Trophoblast cell (in vitro differentiated cells and primary cell): ENCODE measurements around the gene TMEM178B.
A peak's percentile ranks its signal among the peaks of the same experiment; 100 is the strongest.

Source experiments
- DNase-seq, 2 donors: peaks; one replicate each; pipeline ENCODE4 v3.0.0-alpha.2; 2016
- H2AFZ ChIP-seq: 2 replicates; pipeline ENCODE4 v1.6.1; 2013; ENCODE audit warnings: low read length, moderate library complexity, mild to moderate bottlenecking; ENCODE audit not compliant: insufficient read depth, poor library complexity
- H2AK5ac ChIP-seq: 2 replicates; pipeline ENCODE4 v1.6.1; 2013; ENCODE audit warnings: mild to moderate bottlenecking, low read length
- H2BK120ac ChIP-seq: 2 replicates; pipeline ENCODE4 v1.6.1; 2013; ENCODE audit warnings: low read length, mild to moderate bottlenecking, moderate library complexity; ENCODE audit not compliant: insufficient read depth, poor library complexity
- H2BK12ac ChIP-seq: 2 replicates; pipeline ENCODE4 v1.6.1; 2013; ENCODE audit warnings: mild to moderate bottlenecking, low read length, moderate library complexity
- H2BK5ac ChIP-seq: 2 replicates; pipeline ENCODE4 v1.6.1; 2013; ENCODE audit warnings: low read length, low read depth, moderate library complexity, mild to moderate bottlenecking; ENCODE audit not compliant: poor library complexity
- H3K14ac ChIP-seq: 2 replicates; pipeline ENCODE4 v1.6.1; 2013; ENCODE audit warnings: mild to moderate bottlenecking, low read length
- H3K18ac ChIP-seq: 2 replicates; pipeline ENCODE4 v1.6.1; 2013; ENCODE audit warnings: mild to moderate bottlenecking, low read length
- H3K23ac ChIP-seq: 2 replicates; pipeline ENCODE4 v1.6.1; 2013; ENCODE audit warnings: low read length
- H3K27ac ChIP-seq: 2 replicates; pipeline ENCODE4 v1.5.1; 2013; ENCODE audit warnings: low read depth, mild to moderate bottlenecking, inconsistent platforms, low read length, moderate library complexity
- H3K27me3 ChIP-seq: 2 replicates; pipeline ENCODE4 v1.6.1; 2013; ENCODE audit warnings: inconsistent platforms, mild to moderate bottlenecking, low read length, moderate library complexity; ENCODE audit not compliant: insufficient read depth
- H3K36me3 ChIP-seq, 2 experiments: 1 replicate in 1 of 2; 2 replicates in 1 of 2; pipeline ENCODE4 v1.6.1; 2013; ENCODE audit warnings: low read length in 2 of 2, mild to moderate bottlenecking in 2 of 2, moderate library complexity in 1 of 2; ENCODE audit not compliant: insufficient read depth in 2 of 2, control insufficient read depth in 1 of 2
- H3K4ac ChIP-seq: 2 replicates; pipeline ENCODE4 v1.6.1; 2013; ENCODE audit warnings: low read depth, mild to moderate bottlenecking, low read length, moderate library complexity
- H3K4me1 ChIP-seq, 2 experiments: 1 replicate in 1 of 2; 2 replicates in 1 of 2; pipeline ENCODE4 v1.6.1; 2013; ENCODE audit warnings: low read length in 2 of 2, mild to moderate bottlenecking in 2 of 2, moderate library complexity in 1 of 2; ENCODE audit not compliant: insufficient read depth in 2 of 2, control insufficient read depth in 1 of 2
- H3K4me2 ChIP-seq: 2 replicates; pipeline ENCODE4 v1.6.1; 2013; ENCODE audit warnings: inconsistent platforms, mild to moderate bottlenecking, low read length, moderate library complexity
- H3K4me3 ChIP-seq: 2 replicates; pipeline ENCODE4 v1.5.1; 2013; ENCODE audit warnings: mild to moderate bottlenecking, low read depth, low read length, inconsistent platforms
- H3K79me1 ChIP-seq: one replicate; pipeline ENCODE4 v1.6.1; 2013; ENCODE audit warnings: low read length
- H3K79me2 ChIP-seq: 2 replicates; pipeline ENCODE4 v1.6.1; 2013; ENCODE audit warnings: low read length, mild to moderate bottlenecking; ENCODE audit not compliant: control insufficient read depth, insufficient read depth, poor library complexity
- H3K9ac ChIP-seq: 2 replicates; pipeline ENCODE4 v1.6.1; 2013; ENCODE audit warnings: mild to moderate bottlenecking, low read length
- H3K9me3 ChIP-seq: 2 replicates; pipeline ENCODE4 v1.6.1; 2013; ENCODE audit warnings: low read depth, mild to moderate bottlenecking, control low read depth, inconsistent platforms, low read length; ENCODE audit not compliant: insufficient read depth
- H4K12ac ChIP-seq: 2 replicates; pipeline ENCODE4 v1.6.1; 2013; ENCODE audit warnings: low read depth, mild to moderate bottlenecking, low read length, moderate library complexity
- H4K8ac ChIP-seq: 2 replicates; pipeline ENCODE4 v1.6.1; 2013; ENCODE audit warnings: low read depth, mild to moderate bottlenecking, low read length, moderate library complexity
- H4K91ac ChIP-seq: one replicate; pipeline ENCODE4 v1.6.1; 2013; ENCODE audit warnings: low read depth, mild to moderate bottlenecking, low read length, moderate library complexity
- WGBS: extraction: QIAGEN DNeasy Blood & Tissue Kit; methylation state at CpG from one replicate; pipeline ENCODE4 v1.1.7; 2013; ENCODE audit warnings: missing lambda C conversion rate; ENCODE audit not compliant: insufficient read length, insufficient coverage; ENCODE audit errors: extremely low coverage; 5-methylcytosine and 5-hydroxymethylcytosine counted together

TMEM178B gene

GRCh38 chr7:141456711-141457110, 382.8 kb downstream of the TMEM178B start:
- no peak overlapping the region for H2BK5ac ChIP-seq
- H2AK5ac ChIP-seq: no peak overlapping the region
- no peak for DNase-seq
- H4K91ac ChIP-seq: no peak overlapping the region
- H2BK120ac ChIP-seq: no peak overlapping the region
- H3K9me3 ChIP-seq: no peaks in the 10 kb centered on the region
- H3K79me2 ChIP-seq: no peaks in the 10 kb centered on the region
- H3K18ac ChIP-seq: no peak overlapping the region
- peaks cover 0 to 2% of the 10 kb centered on the region in 2 experiments for H3K4me1 ChIP-seq
- no peak overlapping the region for H3K14ac ChIP-seq
- H3K23ac ChIP-seq: no peak overlapping the region
- no peak overlapping the region for H3K4me3 ChIP-seq
- no CpG with 5 or more reads among the region's 4 CpGs for WGBS
- H4K8ac ChIP-seq: no peak overlapping the region
- no peak overlapping the region for H3K4ac ChIP-seq
- H3K79me1 ChIP-seq: no peaks in the 10 kb centered on the region
- no peak overlapping the region for H2AFZ ChIP-seq
- no peaks in the 10 kb centered on the region for H3K36me3 ChIP-seq
- no peak overlapping the region for H2BK12ac ChIP-seq
- no peak overlapping the region for H3K9ac ChIP-seq
- H3K27ac ChIP-seq: no peak overlapping the region
- no peak overlapping the region for H4K12ac ChIP-seq
- H3K4me2 ChIP-seq: no peak overlapping the region
- H3K27me3 ChIP-seq: no peaks in the 10 kb centered on the region

DNA sequence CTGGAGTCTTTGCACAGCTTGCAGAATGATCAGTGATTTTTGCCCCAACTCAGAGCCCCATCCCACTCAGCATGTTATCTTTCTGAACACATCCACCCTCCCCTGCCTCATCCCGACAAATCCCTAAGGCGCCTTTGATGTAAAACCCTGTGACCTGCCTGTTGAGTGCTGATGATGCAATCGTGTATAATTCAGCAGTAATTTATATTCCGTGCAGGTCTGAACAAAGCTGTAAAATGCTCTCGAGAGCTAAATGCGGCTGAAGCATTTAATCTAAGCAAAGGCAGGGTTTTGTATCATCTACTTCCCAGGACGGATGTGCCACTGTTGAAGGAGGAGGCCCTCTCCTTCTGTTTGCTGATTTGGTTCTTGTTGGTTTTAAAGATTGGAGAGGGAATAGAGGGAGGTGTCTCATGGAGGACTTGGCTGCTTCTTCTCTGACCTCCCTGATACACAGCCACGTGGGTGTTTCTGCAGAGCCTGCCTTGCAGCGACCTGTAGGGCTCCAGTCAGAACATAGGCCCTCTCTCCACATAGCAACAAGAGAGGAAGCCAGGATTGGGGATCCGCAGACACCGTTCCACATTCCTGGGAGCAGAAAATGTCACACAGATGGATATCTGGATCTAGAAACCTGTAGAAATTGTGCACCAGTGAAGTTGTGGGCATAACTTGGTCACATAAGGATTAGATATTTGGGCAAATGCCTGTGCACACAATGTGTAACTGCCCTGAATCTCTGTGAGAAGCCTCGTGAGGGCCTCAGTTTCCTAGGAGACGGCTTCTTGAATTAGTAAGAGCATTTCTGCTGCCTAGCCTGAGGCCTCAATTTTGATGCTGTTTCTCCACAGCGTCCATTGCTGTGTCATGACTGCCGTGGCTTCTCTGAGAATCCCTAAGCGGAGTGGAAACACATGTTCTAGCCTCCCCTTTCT, 387.2 kb downstream of the TMEM178B start:
- Histone ChIP-seq H2AFZ (no peak overlapping the region), H3K14ac (no peak overlapping the region), H2BK5ac (no peak overlapping the region), H3K9me3 (peaks cover 2% of the 10 kb centered on the region), H3K18ac (no peak overlapping the region), H3K23ac (no peak overlapping the region), H3K36me3 (no peaks in the 10 kb centered on the region), H2BK120ac (no peak overlapping the region), H4K91ac (no peak overlapping the region), H3K4me1 (peaks cover 0 to 2% of the 10 kb centered on the region in 2 experiments), H4K12ac (no peak overlapping the region), H3K4ac (no peak overlapping the region), H3K4me3 (no peak overlapping the region), H4K8ac (no peak overlapping the region), H3K27ac (no peak overlapping the region), H3K9ac (no peak overlapping the region), H2BK12ac (no peak overlapping the region), H3K27me3 (no peaks in the 10 kb centered on the region), H3K79me1 (no peaks in the 10 kb centered on the region), H3K79me2 (no peaks in the 10 kb centered on the region), H2AK5ac (no peak overlapping the region), H3K4me2 (no peak overlapping the region)
- peak in 1 of 2 donors; percentile 1 for DNase-seq
- WGBS: no CpG with 5 or more reads among the region's 16 CpGs

DNA sequence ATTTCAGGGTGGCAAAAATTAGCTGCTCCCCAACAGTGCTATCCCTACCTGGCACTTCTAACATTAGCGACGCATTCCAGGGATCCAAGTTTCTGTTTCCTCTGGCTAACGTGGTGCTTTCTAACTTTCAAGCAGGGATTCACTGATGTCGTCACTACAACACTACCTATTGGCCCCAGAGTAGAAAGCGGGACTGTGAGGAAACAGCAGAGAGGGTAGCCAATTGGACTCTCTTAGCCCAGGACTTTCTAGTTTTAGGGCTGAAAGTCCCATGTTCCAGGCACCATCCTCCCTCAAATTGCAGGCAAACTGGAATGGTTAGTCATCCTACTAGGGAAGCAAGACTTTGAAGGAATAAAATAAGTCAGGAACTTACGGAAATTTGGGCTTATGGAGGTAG, 388.1 kb downstream of the TMEM178B start:
- H3K4me2 ChIP-seq: no peak overlapping the region
- peaks cover 2% of the 10 kb centered on the region for H3K9me3 ChIP-seq
- no peak overlapping the region for H3K4ac ChIP-seq
- H3K23ac ChIP-seq: no peak overlapping the region
- H4K12ac ChIP-seq: no peak overlapping the region
- no peaks in the 10 kb centered on the region for H3K79me2 ChIP-seq
- no peak overlapping the region for H2BK120ac ChIP-seq
- H3K79me1 ChIP-seq: no peaks in the 10 kb centered on the region
- H3K14ac ChIP-seq: no peak overlapping the region
- H2BK5ac ChIP-seq: no peak overlapping the region
- no peak for DNase-seq
- H2AK5ac ChIP-seq: no peak overlapping the region
- H3K18ac ChIP-seq: no peak overlapping the region
- H3K36me3 ChIP-seq: no peaks in the 10 kb centered on the region
- H2BK12ac ChIP-seq: no peak overlapping the region
- no peaks in the 10 kb centered on the region for H3K27me3 ChIP-seq
- H3K4me3 ChIP-seq: no peak overlapping the region
- H3K9ac ChIP-seq: no peak overlapping the region
- no peak overlapping the region for H2AFZ ChIP-seq
- H4K8ac ChIP-seq: no peak overlapping the region
- H3K4me1 ChIP-seq: peaks cover 0 to 2% of the 10 kb centered on the region in 2 experiments
- no peak overlapping the region for H3K27ac ChIP-seq
- H4K91ac ChIP-seq: no peak overlapping the region
- WGBS: no CpG with 5 or more reads among the region's 6 CpGs

GRCh38 chr7:141462958-141463357, 389.1 kb downstream of the TMEM178B start:
- Histone ChIP-seq H3K79me2 (no peaks in the 10 kb centered on the region), H2BK120ac (no peak overlapping the region), H3K4me3 (no peak overlapping the region), H4K8ac (no peak overlapping the region), H3K9ac (no peak overlapping the region), H2AK5ac (no peak overlapping the region), H3K4ac (no peak overlapping the region), H3K4me2 (no peak overlapping the region), H3K9me3 (peaks cover 2% of the 10 kb centered on the region), H3K27ac (no peak overlapping the region), H2BK12ac (no peak overlapping the region), H4K12ac (no peak overlapping the region), H3K18ac (no peak overlapping the region), H2AFZ (no peak overlapping the region), H2BK5ac (no peak overlapping the region), H3K79me1 (no peaks in the 10 kb centered on the region), H3K23ac (no peak overlapping the region), H3K14ac (no peak overlapping the region), H3K27me3 (no peaks in the 10 kb centered on the region), H4K91ac (no peak overlapping the region), H3K36me3 (no peaks in the 10 kb centered on the region), H3K4me1 (peaks cover 0 to 2% of the 10 kb centered on the region in 2 experiments)
- no CpG with 5 or more reads among the region's 4 CpGs for WGBS
- DNase-seq: no peak
